ENCODE data around the gene SPSB2. TPM values are rescaled to one million over a fixed set of nuclear protein-coding genes. Genes with fewer than 3 reads are reported as not detected.

SPSB2 gene
- total RNA-seq, 4 donors from 2014 or later = 16.3 to 35.0 (median 25.6) TPM

GRCh38 chr12:6837370-6838060, 35.6 kb downstream of the SPSB2 start:
- Histone ChIP-seq H3K27ac (no peak overlapping the region), H3K4me3 (replicated peaks in 1 of 3) (no peak overlapping the region), H3K36me3 (peaks cover 5 to 10% of the 10 kb centered on the region in 2 donors), H3K9me3 (no peaks in the 10 kb centered on the region), H3K27me3 (no peaks in the 10 kb centered on the region), H3K4me1 (peaks cover 0 to 5% of the 10 kb centered on the region in 2 donors)
- DNase-seq = no peak
- no peak for TF ChIP-seq POLR2A (IDR thresholded peaks at IDR 0.05)
- TF ChIP-seq, protein P1, sequence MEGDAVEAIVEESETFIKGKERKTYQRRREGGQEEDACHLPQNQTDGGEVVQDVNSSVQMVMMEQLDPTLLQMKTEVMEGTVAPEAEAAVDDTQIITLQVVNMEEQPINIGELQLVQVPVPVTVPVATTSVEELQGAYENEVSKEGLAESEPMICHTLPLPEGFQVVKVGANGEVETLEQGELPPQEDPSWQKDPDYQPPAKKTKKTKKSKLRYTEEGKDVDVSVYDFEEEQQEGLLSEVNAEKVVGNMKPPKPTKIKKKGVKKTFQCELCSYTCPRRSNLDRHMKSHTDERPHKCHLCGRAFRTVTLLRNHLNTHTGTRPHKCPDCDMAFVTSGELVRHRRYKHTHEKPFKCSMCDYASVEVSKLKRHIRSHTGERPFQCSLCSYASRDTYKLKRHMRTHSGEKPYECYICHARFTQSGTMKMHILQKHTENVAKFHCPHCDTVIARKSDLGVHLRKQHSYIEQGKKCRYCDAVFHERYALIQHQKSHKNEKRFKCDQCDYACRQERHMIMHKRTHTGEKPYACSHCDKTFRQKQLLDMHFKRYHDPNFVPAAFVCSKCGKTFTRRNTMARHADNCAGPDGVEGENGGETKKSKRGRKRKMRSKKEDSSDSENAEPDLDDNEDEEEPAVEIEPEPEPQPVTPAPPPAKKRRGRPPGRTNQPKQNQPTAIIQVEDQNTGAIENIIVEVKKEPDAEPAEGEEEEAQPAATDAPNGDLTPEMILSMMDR (IDR thresholded peaks at IDR 0.05) = no peak
- intact Hi-C loops (cut with DNase I) = loop anchor here (10.0 kb wide), 1 partner anchor 213 kb away; no protein-coding TSS in a partner anchor
- 88 to 94% methylated on average over 9 to 24 of the region's 26 CpGs for WGBS, 2 donors

DNA sequence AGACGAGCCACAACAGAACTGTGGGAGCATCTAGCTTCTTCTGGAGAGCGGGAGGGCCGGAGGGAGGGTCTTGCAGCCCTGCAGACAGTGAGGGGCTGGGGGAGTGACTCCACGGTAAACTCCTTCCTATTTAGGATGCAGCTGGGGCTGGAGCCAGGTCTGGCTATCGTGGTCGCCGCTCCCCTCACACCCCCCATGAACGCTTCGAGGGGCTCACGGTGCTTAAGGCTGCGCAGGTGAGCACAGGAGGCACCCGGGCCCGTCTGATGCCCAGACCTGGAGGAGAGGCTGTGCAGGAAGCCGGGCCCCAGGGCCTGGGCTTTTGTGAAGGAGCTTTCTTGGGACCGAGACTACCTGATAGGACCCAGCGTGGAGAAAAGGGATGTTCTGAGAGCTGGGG, 36.3 kb downstream of the SPSB2 start:
- peaks cover 0 to 5% of the 10 kb centered on the region in 2 donors for H3K4me1 ChIP-seq
- no peak overlapping the region for H3K27ac ChIP-seq
- TF ChIP-seq POLR2A (IDR thresholded peaks at IDR 0.05) = no peak
- TF ChIP-seq, protein P1 (IDR thresholded peaks at IDR 0.05) = no peak
- H3K9me3 ChIP-seq = no peaks in the 10 kb centered on the region
- 91 to 95% methylated on average over 3 to 14 of the region's 16 CpGs for WGBS, 2 donors
- no peaks in the 10 kb centered on the region for H3K27me3 ChIP-seq
- H3K4me3 ChIP-seq (replicated peaks in 1 of 3) = no peak overlapping the region
- no peak for DNase-seq
- intact Hi-C loops (cut with DNase I) = loop anchor here (10.0 kb wide), 1 partner anchor 212 kb away; no protein-coding TSS in a partner anchor
- peaks cover 5 to 10% of the 10 kb centered on the region in 2 donors for H3K36me3 ChIP-seq

GRCh38 chr12:6834873-6835272, 38.2 kb downstream of the SPSB2 start:
- WGBS, 2 donors = 83 to 86% methylated on average over 5 of the region's 5 CpGs
- peaks cover 5 to 10% of the 10 kb centered on the region in 2 donors for H3K36me3 ChIP-seq
- peaks cover 0 to 5% of the 10 kb centered on the region in 2 donors for H3K4me1 ChIP-seq
- no peaks in the 10 kb centered on the region for H3K9me3 ChIP-seq
- H3K27ac ChIP-seq = no peak overlapping the region
- intact Hi-C loops (cut with DNase I) = loop anchor here (10.0 kb wide), 1 partner anchor 210 kb away; no protein-coding TSS in a partner anchor
- no peak overlapping the region for H3K4me3 ChIP-seq (replicated peaks in 1 of 3)
- DNase-seq = no peak
- H3K27me3 ChIP-seq = no peaks in the 10 kb centered on the region
- TF ChIP-seq, protein P1 (IDR thresholded peaks at IDR 0.05) = no peak
- TF ChIP-seq POLR2A (IDR thresholded peaks at IDR 0.05) = no peak

- H3K36me3 ChIP-seq = peaks cover 5 to 10% of the 10 kb centered on the region in 2 donors
- H3K27me3 ChIP-seq = no peaks in the 10 kb centered on the region
- H3K9me3 ChIP-seq = no peaks in the 10 kb centered on the region
- intact Hi-C loops (cut with DNase I) = loop anchor here (10.0 kb wide), 1 partner anchor 209 kb away; no protein-coding TSS in a partner anchor
- no peak overlapping the region for H3K27ac ChIP-seq
- no peak for DNase-seq
- H3K4me3 ChIP-seq (replicated peaks in 1 of 3) = no peak overlapping the region
- H3K4me1 ChIP-seq = peaks cover 0 to 5% of the 10 kb centered on the region in 2 donors
- no peak for TF ChIP-seq POLR2A (IDR thresholded peaks at IDR 0.05)
- TF ChIP-seq, protein P1 (IDR thresholded peaks at IDR 0.05) = no peak
- WGBS, 2 donors = 81 to 88% methylated on average over 1 of the region's 1 CpG
Measured at GRCh38 chr12:6834254-6834653, 38.8 kb downstream of the SPSB2 start.
